GM12801 (cell line): ENCODE results near the gene ZFYVE27.

Experiments used
- CTCF ChIP-seq: IDR thresholded peaks from one replicate; pipeline ENCODE4 v1.5.1; 2011; ENCODE audit warnings: control low read depth; ENCODE audit not compliant: insufficient read length; ENCODE audit errors: extremely low read depth

The ZFYVE27 gene

DNA sequence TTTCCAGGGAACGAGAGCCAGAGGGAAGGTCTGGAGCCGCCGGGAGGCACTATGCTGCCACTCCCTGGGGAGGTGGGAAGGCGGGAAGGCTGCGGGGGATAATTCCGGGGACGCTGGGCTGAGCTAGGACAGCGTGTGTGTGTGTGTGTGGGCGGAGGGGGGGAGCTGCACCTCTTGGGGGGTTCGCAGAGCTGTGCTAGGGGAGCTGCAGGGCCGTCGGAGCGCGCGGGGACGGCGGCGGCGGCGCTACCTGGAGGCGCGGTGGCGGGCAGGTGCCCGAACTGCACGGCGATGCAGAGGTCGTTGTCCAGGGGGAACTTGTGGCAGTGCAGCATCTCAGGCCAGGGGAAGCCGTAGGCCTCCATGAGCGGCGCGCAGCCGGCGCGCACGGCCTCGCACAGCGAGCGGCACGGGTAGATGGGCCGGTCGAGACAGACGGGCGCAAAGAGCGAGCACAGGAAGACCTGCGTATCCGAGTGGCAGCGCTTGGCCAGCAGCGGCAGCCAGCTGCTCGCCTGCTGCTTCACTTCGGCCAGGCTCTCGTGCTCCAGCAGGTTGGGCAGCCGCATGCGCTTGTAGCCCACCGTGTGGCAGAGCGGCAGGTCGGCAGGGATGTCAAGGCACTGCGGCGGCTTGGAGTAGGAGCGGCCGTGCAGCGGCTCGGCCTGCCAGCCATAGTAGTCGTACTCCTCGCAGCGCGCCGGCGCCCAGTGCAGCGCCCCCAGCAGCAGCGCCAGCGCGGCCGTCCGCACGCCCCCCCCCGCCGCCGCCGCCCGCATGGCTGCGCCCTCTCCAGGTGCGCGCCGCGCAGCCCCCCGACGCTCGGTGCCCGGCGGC lies 34.3 kb downstream of the ZFYVE27 start:
- no peak for TF ChIP-seq CTCF

GRCh38 chr10:97771913-97772823 lies 35.2 kb downstream of the ZFYVE27 start, which contains the start of gene SFRP5:
TSS of gene SFRP5 (minus strand) at chr10:97771999. CDS start at chr10:97771833, 166 bp downstream.
- no peak for TF ChIP-seq CTCF

- no peak for TF ChIP-seq CTCF
Measured at GRCh38 chr10:97773096-97773495, 36.2 kb downstream of the ZFYVE27 start.

- TF ChIP-seq CTCF = no peak
Measured at GRCh38 chr10:97774811-97775294, 37.9 kb downstream of the ZFYVE27 start.

GRCh38 chr10:97777143-97777542 lies 40.2 kb downstream of the ZFYVE27 start:
- no peak for TF ChIP-seq CTCF

DNA sequence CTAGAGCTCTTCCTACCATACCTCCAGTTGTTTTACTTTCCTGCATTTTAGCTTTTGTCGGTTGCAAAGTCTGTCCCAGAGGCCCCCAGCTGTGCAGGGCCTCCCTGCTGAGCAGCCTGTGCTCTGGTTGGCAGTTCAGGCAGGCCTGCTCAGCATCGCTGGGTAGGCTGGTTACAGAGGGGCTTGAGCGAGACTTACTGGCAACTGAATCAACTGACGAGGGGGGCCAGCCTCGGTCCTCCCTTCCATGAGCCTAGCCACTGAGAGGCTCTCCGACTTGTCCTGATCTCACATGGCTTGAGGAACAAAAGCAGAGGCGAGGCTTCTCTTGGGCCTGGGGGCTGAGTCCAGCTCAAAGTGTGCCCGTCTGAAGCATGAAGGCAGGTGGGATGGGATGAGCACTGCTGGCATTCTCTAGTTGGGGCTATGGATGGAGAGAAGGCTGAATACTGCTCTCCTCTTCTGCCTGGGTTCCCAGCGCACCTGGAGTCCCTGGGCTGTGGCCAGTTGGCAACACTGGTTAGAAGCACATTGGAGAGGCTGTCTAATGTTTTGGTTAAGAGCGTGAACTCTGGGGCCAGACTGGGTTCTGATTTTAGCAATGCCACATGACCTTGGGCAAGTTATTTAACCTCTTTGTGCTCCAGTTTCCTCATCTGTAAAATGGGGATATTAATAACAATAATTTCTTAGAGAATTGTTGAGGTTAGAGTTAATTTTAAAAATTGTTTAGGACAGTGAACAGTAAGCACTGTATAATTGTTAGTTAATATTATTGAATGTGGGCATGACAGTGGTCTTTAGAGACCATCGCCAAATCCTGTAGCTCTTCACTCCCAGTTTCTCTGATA lies 41.7 kb downstream of the ZFYVE27 start:
- no peak for TF ChIP-seq CTCF
